GM19328 (cell line): Measurements from ENCODE around the gene ZNF354C.

Experiments used
- ATAC-seq: cut with Tn5 transposase; IDR thresholded peaks from one replicate; pipeline ENCODE4 v1.9.1; 2021; ENCODE audit warnings: mild to moderate bottlenecking, moderate library complexity; ENCODE audit not compliant: unreplicated experiment

The ZNF354C gene

GRCh38 chr5:179127136-179128040 lies 67.2 kb downstream of the ZNF354C start:
- no peak for ATAC-seq

DNA sequence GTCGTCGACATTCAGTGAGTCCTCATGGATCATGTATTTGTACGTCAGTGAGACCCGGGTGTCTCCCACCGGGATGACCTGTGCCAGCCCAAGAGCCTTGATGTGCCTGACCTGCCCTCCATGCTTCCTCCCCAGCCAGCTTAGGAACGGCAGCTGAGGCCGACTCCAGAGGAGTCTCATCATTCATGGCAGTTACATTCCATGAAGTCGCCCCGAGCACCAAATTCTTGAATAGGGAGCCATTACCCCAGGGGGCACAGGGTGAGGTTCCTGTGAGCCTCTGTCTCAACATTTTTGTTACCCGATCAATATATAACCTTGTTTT lies 67.8 kb downstream of the ZNF354C start:
- no peak for ATAC-seq

GRCh38 chr5:179128976-179129375 lies 68.8 kb downstream of the ZNF354C start:
- no peak for ATAC-seq

GRCh38 chr5:179129607-179130071 lies 69.5 kb downstream of the ZNF354C start:
- ATAC-seq: no peak

- no peak for ATAC-seq
These were observed 70.0 kb downstream of the ZNF354C start for GRCh38 chr5:179130101-179130681.

DNA sequence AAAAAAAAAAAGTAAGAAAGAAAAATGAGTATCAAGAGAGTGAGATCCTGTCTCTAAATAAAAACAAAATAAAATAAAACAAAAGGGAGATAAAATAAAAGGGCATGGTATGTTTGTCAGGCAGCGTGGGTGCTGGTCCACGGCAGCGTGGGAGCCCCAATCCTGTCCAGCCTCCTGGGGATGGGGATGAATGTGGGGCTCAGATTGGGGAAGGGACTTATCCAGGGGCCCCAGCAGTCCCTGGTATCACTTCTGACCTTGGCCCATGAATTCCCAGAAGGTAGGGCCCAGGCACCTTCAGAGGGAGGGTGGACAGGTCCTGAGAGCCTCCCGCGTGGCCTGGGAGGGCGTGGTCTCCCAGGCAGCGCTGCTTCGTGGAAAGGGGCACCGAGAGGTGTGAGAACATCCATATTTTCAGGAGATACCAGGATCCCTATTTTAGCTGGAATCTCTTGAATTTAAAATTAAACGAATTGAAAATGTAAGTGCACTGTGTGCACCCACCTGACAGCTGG lies 71.2 kb downstream of the ZNF354C start:
- no peak for ATAC-seq

DNA sequence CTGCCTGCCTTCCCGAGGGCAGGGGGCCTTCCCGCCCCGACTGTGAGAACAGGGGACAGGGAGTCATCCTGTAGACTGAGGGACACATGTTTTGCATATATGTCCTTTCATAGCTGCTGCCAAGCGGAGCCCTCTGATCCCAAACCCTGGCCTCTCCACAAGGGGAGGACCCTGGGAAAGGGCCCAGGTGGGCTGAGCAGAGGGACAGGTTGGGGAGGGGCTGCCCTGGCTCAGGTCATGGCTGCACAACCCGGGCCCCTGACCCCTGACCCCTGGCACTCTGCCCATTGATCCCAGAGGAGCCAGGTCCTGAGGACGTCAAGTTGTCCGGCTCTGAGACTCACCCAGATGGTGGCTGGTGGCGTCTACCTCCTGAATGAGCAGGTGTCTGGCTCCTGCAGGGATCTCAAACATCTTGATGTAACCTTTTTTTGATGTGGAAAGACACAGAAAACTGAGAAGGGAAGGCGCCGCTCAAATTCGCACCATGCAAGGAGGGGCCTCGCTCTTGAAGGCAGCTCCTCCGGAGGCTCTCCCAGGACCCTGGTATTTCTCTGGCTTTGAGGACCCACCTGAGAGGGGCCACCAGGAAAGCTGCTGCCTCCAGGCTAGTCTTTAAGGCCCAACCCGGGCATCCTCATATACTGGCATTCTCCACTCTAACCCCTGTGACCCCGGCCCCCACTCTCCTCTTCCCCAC lies 71.9 kb downstream of the ZNF354C start:
- ATAC-seq: no peak

- no peak for ATAC-seq
These were observed 72.6 kb downstream of the ZNF354C start for GRCh38 chr5:179132586-179133355.
